Upper lobe of right lung (tissue), 1 donor: ENCODE measurements around the gene NPAS1. TPM values are rescaled to one million over a fixed set of nuclear protein-coding genes. Genes with fewer than 3 reads are reported as not detected.
A peak's percentile ranks its signal among the peaks of the same experiment; 100 is the strongest.

ENCODE experiments used
- ATAC-seq: fragments of 200-7000 bp; cut with Tn5 transposase; one replicate; pipeline ENCODE4 v1.9.1; 2020; ENCODE audit warnings: mild to moderate bottlenecking, moderate library complexity
- DNase-seq: peaks from one replicate; pipeline ENCODE4 v3.0.0-alpha.2; 2020
- H3K27ac ChIP-seq: fragments of 200-600 bp; one replicate; pipeline ENCODE4 v1.8.0; 2022
- H3K27me3 ChIP-seq: fragments of 200-600 bp; one replicate; pipeline ENCODE4 v1.8.0; 2022; ENCODE audit warnings: mild to moderate bottlenecking
- H3K36me3 ChIP-seq: fragments of 200-600 bp; one replicate; pipeline ENCODE4 v1.8.0; 2022
- H3K4me1 ChIP-seq: fragments of 200-600 bp; one replicate; pipeline ENCODE4 v1.8.0; 2022
- H3K4me3 ChIP-seq: fragments of 200-600 bp; one replicate; pipeline ENCODE4 v1.8.0; 2022; ENCODE audit warnings: mild to moderate bottlenecking
- H3K9me3 ChIP-seq: fragments of 200-600 bp; one replicate; pipeline ENCODE4 v1.8.0; 2022
- CTCF ChIP-seq: fragments of 200-600 bp; IDR thresholded peaks from one replicate; pipeline ENCODE4 v1.8.0; 2022; ENCODE audit warnings: antibody characterized with exemption
- intact Hi-C: fragments of 100-400 bp; cut with DNase I; formaldehyde crosslinking; loops from one replicate; pipeline ENCODE4 v1.11.0; 2022
- long read RNA-seq: library from polyadenylated mRNA; unstranded; transcript quantifications from one replicate; pipeline ENCODE4 v2.0.0, GENCODE V29; 2021
- total RNA-seq: library from RNA; stranded (reverse); fragmentation: NEBNext Ultra II Directional; extraction: Animal tissue kit (Norgen Biotek cat#: 25700); gene quantifications from one replicate; pipeline ENCODE4 v1.2.1, GENCODE V29; 2021
- donor health status: DM: no; HTN: yes; CAD: no; lungs with severe emphysema.

NPAS1 gene
- 1.3 TPM for total RNA-seq
- long read RNA-seq, partial matches to known transcripts: 0 of 2 reads
- long read RNA-seq, other reads (novel, unspliced or antisense): 2 of 2 reads

- no peak within 1 kb of the TSS for H3K4me3 ChIP-seq
- no peaks in the 10 kb centered on the region for H3K9me3 ChIP-seq
- H3K27ac ChIP-seq: no peak within 1 kb of the TSS
- H3K4me1 ChIP-seq: peaks cover 14% of the 10 kb centered on the region
- H3K27me3 ChIP-seq: peaks cover 57% of the 10 kb centered on the region
- TF ChIP-seq CTCF: no peak
- no peaks in the 10 kb centered on the region for H3K36me3 ChIP-seq
- intact Hi-C loops: no loop called here
- no peak for ATAC-seq
- DNase-seq: no peak
Observed at GRCh38 chr19:47019431-47020041, at the start of gene NPAS1. Gene NPAS1, plus strand, starts transcription at chr19:47019837. Its CDS starts 1,211 bp downstream, at chr19:47021048.

GRCh38 chr19:46970815-46971214 lies 48.8 kb upstream of the NPAS1 start:
- no peak overlapping the region for H3K27ac ChIP-seq
- no peak for TF ChIP-seq CTCF
- DNase-seq: no peak
- no peaks in the 10 kb centered on the region for H3K36me3 ChIP-seq
- no peaks in the 10 kb centered on the region for H3K27me3 ChIP-seq
- ATAC-seq: no peak
- intact Hi-C loops: no loop called here
- H3K9me3 ChIP-seq: no peaks in the 10 kb centered on the region
- peaks cover 33% of the 10 kb centered on the region for H3K4me1 ChIP-seq
- H3K4me3 ChIP-seq: no peak overlapping the region

- DNase-seq: no peak
- H3K4me1 ChIP-seq: peaks cover 44% of the 10 kb centered on the region
- H3K36me3 ChIP-seq: no peaks in the 10 kb centered on the region
- no peaks in the 10 kb centered on the region for H3K27me3 ChIP-seq
- H3K27ac ChIP-seq: no peak overlapping the region
- no peak for ATAC-seq
- H3K9me3 ChIP-seq: no peaks in the 10 kb centered on the region
- TF ChIP-seq CTCF: no peak
- intact Hi-C loops: no loop called here
- H3K4me3 ChIP-seq: no peak overlapping the region
Observed at GRCh38 chr19:46972311-46972710, 47.3 kb upstream of the NPAS1 start.

GRCh38 chr19:46974181-46974580 lies 45.5 kb upstream of the NPAS1 start:
- H3K4me3 ChIP-seq: no peak overlapping the region
- ATAC-seq (no peak), DNase-seq (no peak)
- no peaks in the 10 kb centered on the region for H3K9me3 ChIP-seq
- no peak overlapping the region for H3K27ac ChIP-seq
- no peaks in the 10 kb centered on the region for H3K27me3 ChIP-seq
- no peak for TF ChIP-seq CTCF
- H3K4me1 ChIP-seq: peaks cover 41% of the 10 kb centered on the region
- H3K36me3 ChIP-seq: no peaks in the 10 kb centered on the region
- intact Hi-C loops: no loop called here

- H3K27ac ChIP-seq: peak overlapping the region; percentile 78
- no peaks in the 10 kb centered on the region for H3K36me3 ChIP-seq
- no peaks in the 10 kb centered on the region for H3K9me3 ChIP-seq
- no peak for TF ChIP-seq CTCF
- ATAC-seq (no peak), DNase-seq (no peak)
- H3K27me3 ChIP-seq: no peaks in the 10 kb centered on the region
- intact Hi-C loops: no loop called here
- peaks cover 43% of the 10 kb centered on the region for H3K4me1 ChIP-seq
- no peak overlapping the region for H3K4me3 ChIP-seq
Observed at GRCh38 chr19:46975011-46975924, 44.4 kb upstream of the NPAS1 start.
